Raji (cell line): ENCODE data around the gene MAZ.

Experiments used
- POLR2A ChIP-seq: IDR thresholded peaks from 2 replicates; pipeline ENCODE4 v1.6.1; 2011; ENCODE audit warnings: low read depth, low read length, control low read depth; ENCODE audit not compliant: insufficient read depth

The MAZ gene

GRCh38 chr16:29805232-29806098, 864 bp upstream of the MAZ start:
- TF ChIP-seq POLR2A, result peak; percentile 80

DNA sequence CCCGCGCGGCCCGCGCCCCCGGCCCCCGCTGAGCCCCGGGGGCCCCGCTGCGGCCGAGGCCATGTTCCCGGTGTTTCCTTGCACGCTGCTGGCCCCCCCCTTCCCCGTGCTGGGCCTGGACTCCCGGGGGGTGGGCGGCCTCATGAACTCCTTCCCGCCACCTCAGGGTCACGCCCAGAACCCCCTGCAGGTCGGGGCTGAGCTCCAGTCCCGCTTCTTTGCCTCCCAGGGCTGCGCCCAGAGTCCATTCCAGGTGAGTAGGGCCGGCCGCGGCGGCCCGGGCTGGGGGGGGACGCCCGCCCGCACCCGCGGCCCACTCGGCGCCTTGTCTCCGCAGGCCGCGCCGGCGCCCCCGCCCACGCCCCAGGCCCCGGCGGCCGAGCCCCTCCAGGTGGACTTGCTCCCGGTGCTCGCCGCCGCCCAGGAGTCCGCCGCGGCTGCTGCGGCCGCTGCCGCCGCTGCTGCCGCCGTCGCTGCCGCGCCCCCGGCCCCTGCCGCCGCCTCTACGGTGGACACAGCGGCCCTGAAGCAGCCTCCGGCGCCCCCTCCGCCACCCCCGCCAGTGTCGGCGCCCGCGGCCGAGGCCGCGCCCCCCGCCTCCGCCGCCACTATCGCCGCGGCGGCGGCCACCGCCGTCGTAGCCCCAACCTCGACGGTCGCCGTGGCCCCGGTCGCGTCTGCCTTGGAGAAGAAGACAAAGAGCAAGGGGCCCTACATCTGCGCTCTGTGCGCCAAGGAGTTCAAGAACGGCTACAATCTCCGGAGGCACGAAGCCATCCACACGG, 504 bp downstream of the MAZ start:
- TF ChIP-seq POLR2A, result peak; percentile 58; the same call in 1 of the 2 replicates

DNA sequence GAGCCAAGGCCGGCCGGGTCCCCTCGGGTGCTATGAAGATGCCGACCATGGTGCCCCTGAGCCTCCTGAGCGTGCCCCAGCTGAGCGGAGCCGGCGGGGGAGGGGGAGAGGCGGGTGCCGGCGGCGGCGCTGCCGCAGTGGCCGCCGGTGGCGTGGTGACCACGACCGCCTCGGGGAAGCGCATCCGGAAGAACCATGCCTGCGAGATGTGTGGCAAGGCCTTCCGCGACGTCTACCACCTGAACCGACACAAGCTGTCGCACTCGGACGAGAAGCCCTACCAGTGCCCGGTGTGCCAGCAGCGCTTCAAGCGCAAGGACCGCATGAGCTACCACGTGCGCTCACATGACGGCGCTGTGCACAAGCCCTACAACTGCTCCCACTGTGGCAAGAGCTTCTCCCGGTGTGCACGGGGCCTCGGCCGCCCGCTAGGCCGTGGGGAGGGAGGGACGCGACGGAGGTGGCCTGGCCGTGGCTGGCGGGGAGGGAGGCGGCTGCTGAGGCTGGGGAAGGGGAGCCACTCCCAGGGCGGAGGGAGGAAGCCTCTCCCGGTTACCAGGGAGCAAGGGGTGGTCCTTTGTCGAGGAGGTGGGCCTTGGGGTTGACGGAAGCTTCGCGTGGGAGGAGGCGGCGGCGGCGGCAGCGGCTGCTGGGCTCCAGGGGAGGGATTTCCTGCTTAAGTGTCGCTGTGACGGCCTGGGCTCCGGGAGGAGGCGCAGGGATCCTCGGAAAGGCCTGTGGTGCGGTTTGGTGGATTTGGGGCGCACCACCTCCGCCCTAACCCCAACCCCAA, 1.3 kb downstream of the MAZ start:
- peak; percentile 78 for TF ChIP-seq POLR2A

DNA sequence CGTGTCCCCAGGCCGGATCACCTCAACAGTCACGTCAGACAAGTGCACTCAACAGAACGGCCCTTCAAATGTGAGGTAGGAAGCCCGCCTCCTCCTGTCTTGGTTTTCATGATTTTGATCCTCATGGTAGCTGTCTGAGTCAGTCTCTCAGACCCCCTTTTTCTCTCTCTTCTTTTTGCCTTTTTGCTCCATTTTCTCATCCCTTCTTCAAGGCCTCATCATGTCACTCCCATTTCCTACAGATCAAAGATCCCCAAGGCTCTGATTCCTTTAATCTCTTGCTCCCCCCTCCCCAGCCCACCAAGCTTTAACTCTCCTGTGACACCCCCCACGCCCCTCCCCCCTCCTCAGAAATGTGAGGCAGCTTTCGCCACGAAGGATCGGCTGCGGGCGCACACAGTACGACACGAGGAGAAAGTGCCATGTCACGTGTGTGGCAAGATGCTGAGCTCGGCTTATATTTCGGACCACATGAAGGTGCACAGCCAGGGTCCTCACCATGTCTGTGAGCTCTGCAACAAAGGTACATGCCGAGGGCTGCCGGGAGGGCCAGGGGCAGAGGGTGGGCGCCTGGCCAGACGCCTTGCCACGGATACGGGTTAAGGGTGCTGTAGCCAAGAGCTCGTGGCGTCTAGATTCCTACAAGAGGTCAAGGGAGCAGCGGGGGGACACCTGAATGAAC, 2.0 kb downstream of the MAZ start:
- TF ChIP-seq POLR2A, result no peak

DNA sequence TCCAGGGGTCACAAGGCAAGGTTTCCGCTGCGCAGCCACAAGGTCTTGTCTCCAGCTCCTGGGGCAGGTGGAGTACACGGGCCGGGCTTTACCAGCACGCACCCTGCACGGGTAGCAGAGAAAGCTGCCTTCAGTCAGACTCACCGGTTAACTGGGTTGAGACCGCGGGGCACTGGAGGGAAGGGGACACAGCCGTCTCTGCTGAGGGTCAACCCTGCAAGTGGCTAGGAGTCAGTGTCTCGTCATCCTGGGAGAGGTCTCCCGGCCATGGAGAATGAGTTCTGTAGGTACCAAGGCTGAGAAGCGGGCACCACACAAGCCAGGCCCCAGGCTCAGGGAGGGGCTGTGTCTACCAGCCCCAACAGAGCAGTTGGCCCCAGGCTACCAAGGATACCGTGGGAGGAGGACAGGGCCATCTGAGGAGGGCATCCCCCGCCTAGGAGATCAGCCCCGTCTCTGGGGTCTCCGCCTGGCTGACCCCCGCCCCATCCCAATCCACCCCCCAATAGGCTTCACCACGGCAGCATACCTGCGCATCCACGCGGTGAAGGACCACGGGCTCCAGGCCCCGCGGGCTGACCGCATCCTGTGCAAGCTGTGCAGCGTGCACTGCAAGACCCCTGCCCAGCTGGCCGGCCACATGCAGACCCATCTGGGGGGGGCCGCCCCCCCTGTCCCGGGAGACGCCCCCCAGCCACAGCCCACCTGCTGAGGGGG, 2.9 kb downstream of the MAZ start:
- TF ChIP-seq POLR2A, result no peak

DNA sequence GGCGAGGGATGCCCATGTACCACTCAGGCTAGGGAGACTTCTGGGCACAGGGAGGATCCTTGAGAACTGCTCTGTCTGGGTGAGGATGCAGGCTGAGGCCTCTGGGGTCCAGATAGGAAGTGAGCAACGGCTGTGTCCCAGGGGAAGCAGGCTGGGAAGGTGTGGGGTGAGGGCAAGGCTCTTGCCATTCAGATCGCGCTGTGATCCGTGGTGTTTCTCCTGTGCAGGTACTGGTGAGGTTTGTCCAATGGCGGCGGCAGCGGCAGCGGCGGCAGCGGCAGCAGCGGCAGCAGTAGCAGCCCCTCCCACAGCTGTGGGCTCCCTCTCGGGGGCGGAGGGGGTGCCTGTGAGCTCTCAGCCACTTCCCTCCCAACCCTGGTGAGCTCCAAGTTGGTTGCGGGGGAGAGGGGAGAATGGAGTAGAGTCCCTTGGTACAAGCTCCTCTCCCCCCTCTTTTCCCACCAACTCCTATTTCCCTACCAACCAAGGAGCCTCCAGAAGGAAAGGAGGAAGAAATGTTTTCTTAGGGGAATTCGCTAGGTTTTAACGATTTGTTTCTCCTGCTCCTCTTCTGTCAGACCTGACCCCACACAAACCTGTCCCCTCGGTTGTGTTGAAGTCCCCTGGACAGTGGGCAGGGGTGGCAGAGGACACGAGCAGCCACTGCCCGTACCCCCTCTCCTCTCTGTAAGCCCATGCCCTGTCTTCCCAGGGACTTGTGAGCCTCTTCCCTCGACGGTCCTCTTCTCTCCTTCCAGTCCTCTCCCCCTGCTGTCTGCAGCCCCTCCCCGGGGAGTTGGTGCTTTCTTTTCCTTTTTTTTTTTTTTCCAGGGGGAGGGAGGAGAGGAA, 3.7 kb downstream of the MAZ start:
- TF ChIP-seq POLR2A, result no peak

- TF ChIP-seq POLR2A, result no peak
Observed at GRCh38 chr16:29810699-29811169, 4.4 kb downstream of the MAZ start.

DNA sequence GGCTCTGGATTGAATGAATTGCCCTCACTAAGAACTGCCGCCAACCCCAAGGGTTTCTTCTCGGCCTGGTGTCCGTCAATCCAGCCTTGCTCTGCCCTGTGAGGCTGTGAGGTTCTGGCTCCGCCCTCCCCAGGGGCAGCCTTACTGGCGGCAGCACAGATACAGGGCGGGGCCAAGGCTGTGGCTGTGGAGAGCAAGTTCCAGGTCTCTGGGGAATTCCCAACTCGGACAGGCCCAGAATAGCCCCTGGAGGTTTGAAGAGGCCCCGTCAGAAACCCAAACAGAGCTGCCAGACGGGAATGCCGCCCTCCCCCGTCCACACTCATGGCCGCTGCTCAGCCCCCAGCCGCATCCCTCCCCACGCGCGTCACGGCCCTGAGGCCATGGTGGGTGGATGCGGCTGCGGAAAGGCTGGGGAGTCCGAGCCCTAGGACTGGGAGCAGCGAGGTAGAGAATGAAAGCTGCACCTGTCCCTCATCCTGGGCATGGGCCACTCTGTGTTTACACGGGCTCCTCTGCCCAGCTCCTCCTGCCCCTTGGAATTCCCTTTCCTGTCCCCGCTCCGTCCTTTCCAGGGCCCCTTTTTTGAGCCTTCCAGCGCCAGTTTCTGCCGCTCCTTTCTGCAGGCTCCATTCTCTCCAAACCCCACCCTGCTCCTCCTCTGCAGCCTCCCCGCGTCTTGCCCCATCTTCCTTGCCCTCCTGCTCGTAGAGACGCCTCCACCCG, 5.0 kb downstream of the MAZ start:
- peak; percentile 50; the same call in 1 of the 2 replicates for TF ChIP-seq POLR2A

DNA sequence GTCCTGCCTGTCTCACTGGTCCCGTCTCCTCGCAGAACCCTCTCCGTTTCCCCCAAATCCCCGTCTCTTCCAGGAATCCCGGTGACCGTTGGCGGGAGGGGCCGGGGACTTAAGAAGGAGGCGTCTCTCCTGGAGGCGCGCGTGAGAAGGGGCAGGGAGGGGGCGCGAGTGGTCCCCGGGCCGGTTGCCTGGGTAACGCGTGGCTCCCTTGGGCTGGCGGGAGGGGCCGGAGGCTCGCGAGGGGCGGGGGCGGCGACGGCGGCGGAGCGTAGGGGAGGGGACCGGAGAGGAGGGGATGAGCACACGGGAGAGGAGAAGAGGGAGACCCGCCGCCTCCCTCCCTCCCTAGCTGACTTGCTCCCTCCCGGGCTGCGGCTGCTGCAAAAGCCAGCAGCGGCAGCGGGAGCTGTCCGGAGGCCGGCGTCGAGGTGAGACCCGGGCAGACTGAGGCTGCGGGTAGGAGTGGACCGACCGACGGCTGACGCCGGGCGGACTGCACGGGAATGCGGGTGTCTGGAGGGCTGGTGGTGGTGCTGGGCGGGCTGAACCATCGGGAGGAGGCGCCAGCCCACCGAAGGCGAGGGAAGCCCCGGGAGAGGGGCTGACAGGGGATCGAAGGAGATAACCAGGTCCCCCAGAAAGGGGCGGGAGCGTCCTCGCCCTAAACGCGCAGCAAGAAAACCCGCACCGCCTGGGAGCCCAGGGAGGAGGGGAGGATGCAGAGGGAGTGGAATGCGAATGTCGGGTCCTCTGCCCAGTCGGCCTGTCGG, 5.8 kb downstream of the MAZ start, which contains the start of gene PRRT2:
TSS of gene PRRT2 (plus strand) at position 298 of the 770 bp plus-strand sequence. CDS start 862 bp downstream, outside the sequence.
- TF ChIP-seq POLR2A, result no peak

DNA sequence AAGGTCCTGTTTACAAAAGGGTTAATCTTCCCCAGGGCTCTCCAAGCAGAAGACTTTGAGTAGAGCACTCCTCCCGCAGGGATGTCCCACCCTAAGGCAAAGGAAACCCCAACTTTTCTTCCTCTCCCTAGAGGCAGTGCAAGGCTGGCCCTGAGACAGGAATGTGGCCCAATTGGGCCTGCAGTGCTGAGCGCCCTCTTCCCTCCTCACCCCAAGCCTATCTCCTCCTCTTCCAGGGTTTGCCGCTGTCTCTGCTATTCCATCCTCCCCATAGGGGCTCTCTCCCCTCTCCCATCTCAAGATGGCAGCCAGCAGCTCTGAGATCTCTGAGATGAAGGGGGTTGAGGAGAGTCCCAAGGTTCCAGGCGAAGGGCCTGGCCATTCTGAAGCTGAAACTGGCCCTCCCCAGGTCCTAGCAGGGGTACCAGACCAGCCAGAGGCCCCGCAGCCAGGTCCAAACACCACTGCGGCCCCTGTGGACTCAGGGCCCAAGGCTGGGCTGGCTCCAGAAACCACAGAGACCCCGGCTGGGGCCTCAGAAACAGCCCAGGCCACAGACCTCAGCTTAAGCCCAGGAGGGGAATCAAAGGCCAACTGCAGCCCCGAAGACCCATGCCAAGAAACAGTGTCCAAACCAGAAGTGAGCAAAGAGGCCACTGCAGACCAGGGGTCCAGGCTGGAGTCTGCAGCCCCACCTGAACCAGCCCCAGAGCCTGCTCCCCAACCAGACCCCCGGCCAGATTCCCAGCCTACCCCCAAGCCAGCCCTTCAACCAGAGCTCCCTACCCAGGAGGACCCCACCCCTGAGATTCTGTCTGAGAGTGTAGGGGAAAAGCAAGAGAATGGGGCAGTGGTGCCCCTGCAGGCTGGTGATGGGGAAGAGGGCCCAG, 6.7 kb downstream of the MAZ start:
- no peak for TF ChIP-seq POLR2A
